ENCODE measurements around the gene NXNL2. TPM values are rescaled to one million over a fixed set of nuclear protein-coding genes. Genes with fewer than 3 reads are reported as not detected.

NXNL2 gene
- total RNA-seq: 0.08 and 0.23 TPM in 2 replicates

GRCh38 chr9:88534456-88535225 lies at the start of gene NXNL2:
Gene NXNL2 (plus strand): TSS chr9:88535178. CDS start chr9:88535435, 257 bp downstream.

Other genes starting within 250 kb of the NXNL2 start
- 37.9 and 40.5 TPM in 2 replicates for gene SPIN1, start 146.7 kb upstream of the NXNL2 start, total RNA-seq